Esophagus (tissue), 2 donors: Measurements from ENCODE around the gene AKAP12. TPM values are rescaled to one million over a fixed set of nuclear protein-coding genes. Genes with fewer than 3 reads are reported as not detected.

Source experiments
- H3K27ac ChIP-seq, 2 donors: one replicate each; pipeline ENCODE4 v1.5.1; 2013; ENCODE audit warnings: low read depth in 2 of 2, mild to moderate bottlenecking in 2 of 2, inconsistent platforms in 1 of 2, low read length in 1 of 2, moderate library complexity in 1 of 2
- H3K27me3 ChIP-seq, 2 donors: one replicate each; pipeline ENCODE4 v1.6.1; 2013; ENCODE audit warnings: low read length in 2 of 2, control low read depth in 1 of 2, mild to moderate bottlenecking in 1 of 2; ENCODE audit not compliant: insufficient read depth in 2 of 2, control insufficient read depth in 1 of 2
- H3K36me3 ChIP-seq, 2 donors: one replicate each; pipeline ENCODE4 v1.6.1; 2013; ENCODE audit warnings: low read length in 1 of 2; ENCODE audit not compliant: control insufficient read depth in 2 of 2, insufficient read depth in 2 of 2
- H3K4me1 ChIP-seq, 2 donors: one replicate each; pipeline ENCODE4 v1.6.1; 2013; ENCODE audit warnings: low read length in 1 of 2; ENCODE audit not compliant: control insufficient read depth in 2 of 2, insufficient read depth in 2 of 2
- H3K4me3 ChIP-seq, 2 donors: one replicate each; pipeline ENCODE4 v1.5.1; 2013; ENCODE audit warnings: low read length in 2 of 2, mild to moderate bottlenecking in 2 of 2, low read depth in 1 of 2, moderate library complexity in 1 of 2
- H3K9me3 ChIP-seq, 2 donors: one replicate each; pipeline ENCODE4 v1.6.1; 2013; ENCODE audit warnings: mild to moderate bottlenecking in 2 of 2, low read depth in 1 of 2, low read length in 1 of 2, moderate library complexity in 1 of 2; ENCODE audit not compliant: control insufficient read depth in 2 of 2, insufficient read depth in 1 of 2
- WGBS, 2 donors: extraction: QIAGEN DNeasy Blood & Tissue Kit; methylation state at CpG; one replicate each; pipeline ENCODE4 v1.1.7; 2013; 5-methylcytosine and 5-hydroxymethylcytosine counted together
- polyA plus RNA-seq, 2 donors: library from polyadenylated mRNA; stranded (reverse); fragments of 200-250 nt; gene quantifications; one replicate each; pipeline ENCODE4 v1.2.3, GENCODE V29; 2013
- donor health status: healthy with polysubstance abuse.
- donor health status: Bipolar disorder and iron deficiency.

AKAP12 gene
- polyA plus RNA-seq, 2 donors, result 1.3 to 3.9 TPM

DNA sequence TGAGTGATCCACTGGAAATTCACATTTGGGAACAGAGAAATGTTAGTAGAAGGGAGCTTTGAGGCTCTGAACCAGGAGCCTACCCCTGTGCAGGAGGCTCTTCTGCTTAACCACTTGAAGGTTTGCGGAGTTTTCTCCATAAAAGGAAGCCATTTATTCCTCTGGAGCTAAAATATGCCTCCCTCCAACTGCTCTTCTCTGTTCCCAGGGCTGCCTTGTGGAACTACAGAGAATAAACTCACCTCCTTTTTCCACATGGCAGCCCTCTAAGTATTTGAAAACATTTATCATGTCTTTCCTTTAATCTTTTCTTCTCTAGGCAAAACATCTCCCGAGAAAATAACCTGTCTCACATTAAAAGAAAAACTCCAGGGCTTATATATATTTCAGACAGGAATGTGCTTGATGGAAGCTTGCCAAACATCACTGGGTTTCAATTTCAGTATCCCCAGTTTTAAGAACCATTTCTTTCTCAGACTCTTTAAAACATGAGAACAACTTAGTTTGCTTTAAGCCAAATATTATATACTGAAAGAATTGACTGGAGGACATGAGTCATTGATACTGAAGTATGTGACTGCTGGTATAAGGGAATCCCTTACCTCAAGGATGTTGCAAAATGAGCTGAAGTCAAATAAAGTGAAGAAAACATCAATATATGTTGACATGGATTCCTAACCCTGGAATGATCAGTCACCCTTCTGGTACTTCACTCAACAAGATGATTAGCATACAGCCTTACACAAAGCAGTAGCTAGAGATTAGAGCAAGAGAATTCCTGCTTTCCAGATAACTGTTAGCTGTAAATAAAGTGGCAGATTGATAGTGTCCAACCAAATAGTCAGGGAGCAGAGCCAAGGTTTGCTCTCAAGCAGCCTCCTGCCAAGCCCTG is 77.6 kb downstream of the AKAP12 start:
- no peaks in the 10 kb centered on the region for H3K27me3 ChIP-seq
- H3K27ac ChIP-seq, result no peak overlapping the region
- no peaks in the 10 kb centered on the region for H3K4me1 ChIP-seq
- no peak overlapping the region for H3K4me3 ChIP-seq
- WGBS, 2 donors, result 56 to 63% methylated on average over 2 of the region's 2 CpGs
- H3K9me3 ChIP-seq, result no peaks in the 10 kb centered on the region
- H3K36me3 ChIP-seq, result no peaks in the 10 kb centered on the region

DNA sequence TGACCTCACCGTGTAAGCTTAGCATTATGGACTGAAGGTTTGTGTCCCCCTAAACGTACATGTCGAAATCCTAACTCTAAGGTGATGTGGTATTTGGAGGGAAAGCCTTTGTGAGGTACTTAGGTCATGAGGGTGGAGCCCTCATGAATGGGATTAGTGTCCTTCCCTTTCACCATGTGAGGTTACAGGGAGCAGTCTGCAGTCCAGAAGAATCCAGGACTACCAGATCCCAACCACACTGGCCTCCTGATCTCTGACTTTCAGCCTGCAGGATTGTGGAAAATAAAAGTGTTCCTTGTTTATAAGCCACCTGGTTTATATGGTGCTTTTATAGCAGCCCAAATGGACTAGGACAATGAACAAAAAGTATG is 78.2 kb downstream of the AKAP12 start:
- WGBS, 2 donors, result 69 to 73% methylated on average over 3 of the region's 3 CpGs
- Histone ChIP-seq H3K27me3 (no peaks in the 10 kb centered on the region), H3K4me1 (no peaks in the 10 kb centered on the region), H3K4me3 (no peak overlapping the region), H3K9me3 (no peaks in the 10 kb centered on the region), H3K27ac (no peak overlapping the region), H3K36me3 (no peaks in the 10 kb centered on the region)

DNA sequence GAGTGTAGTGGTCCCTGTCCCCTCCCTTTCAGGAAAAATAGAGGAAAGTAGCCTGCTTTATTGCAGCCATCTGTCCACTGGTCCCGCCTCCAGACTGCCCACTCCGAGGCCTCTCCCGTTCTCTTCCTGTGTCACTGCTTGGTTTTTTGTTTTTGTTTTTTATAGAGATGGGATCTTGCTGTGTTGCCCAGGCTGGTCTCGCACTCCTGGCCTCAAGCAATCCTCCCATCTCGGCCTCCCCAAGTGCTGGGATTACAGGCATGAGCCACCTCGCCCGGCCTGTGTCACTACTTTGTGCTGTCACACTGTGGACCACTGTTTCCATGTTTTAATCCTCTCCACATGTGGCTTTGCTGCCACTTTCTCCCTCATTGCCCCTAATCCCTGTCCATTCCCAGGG is 80.4 kb downstream of the AKAP12 start:
- Histone ChIP-seq H3K4me1 (peaks cover 0 to 2% of the 10 kb centered on the region in 2 donors), H3K27ac (no peak overlapping the region), H3K36me3 (no peaks in the 10 kb centered on the region), H3K9me3 (no peaks in the 10 kb centered on the region), H3K27me3 (no peaks in the 10 kb centered on the region), H3K4me3 (no peak overlapping the region)
- WGBS, 2 donors, result 91 to 97% methylated on average over 7 of the region's 7 CpGs

DNA sequence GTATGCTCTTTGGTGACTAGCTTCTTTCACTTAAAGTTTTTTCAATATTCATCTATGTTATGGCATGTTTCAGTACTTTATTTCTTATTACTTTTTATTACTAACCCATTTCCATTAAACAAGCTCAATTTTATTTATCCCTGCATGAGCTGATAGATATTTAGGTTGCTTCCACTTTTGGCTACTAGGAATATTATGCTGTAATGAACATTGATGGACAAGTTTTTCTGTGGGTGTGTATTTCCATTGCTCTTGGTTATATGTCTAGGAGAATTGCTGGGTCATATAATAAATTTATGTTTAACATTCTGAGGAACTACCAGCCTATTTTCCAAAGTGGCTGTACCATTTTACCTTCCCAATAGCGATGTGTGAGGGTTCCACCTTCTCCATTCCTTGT is 81.7 kb downstream of the AKAP12 start:
- Histone ChIP-seq H3K4me3 (no peak overlapping the region), H3K9me3 (no peaks in the 10 kb centered on the region), H3K27me3 (peaks cover 0 to 4% of the 10 kb centered on the region in 2 donors), H3K4me1 (peaks cover 2 to 4% of the 10 kb centered on the region in 2 donors), H3K27ac (no peak overlapping the region), H3K36me3 (no peaks in the 10 kb centered on the region)
- WGBS, 2 donors, result 93% methylated on average over 1 of the region's 1 CpG

DNA sequence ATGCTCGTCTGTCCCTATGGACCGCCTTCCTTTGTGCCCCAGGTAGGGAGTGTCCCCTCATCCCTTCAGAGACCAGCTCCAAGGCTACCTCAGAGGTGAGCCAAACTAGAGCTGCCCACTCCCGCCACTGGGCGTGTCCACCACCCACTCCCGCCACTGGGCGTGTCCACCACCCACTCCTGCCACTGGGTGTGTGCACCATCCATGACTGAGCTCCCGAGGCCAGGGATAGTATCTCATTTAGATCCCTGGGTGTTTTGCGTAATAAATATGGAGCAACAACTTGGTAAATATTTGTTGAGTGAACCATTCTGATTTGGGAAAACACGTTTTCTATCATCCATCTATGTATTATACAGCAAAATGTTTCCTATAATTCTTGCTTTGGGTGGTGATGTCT is 82.8 kb downstream of the AKAP12 start:
- H3K27ac ChIP-seq, result no peak overlapping the region
- WGBS, 2 donors, result 75 to 76% methylated on average over 9 of the region's 9 CpGs
- no peak overlapping the region for H3K4me3 ChIP-seq
- H3K4me1 ChIP-seq, result peaks cover 2 to 4% of the 10 kb centered on the region in 2 donors
- H3K27me3 ChIP-seq, result peaks cover 0 to 4% of the 10 kb centered on the region in 2 donors
- H3K9me3 ChIP-seq, result no peaks in the 10 kb centered on the region
- H3K36me3 ChIP-seq, result no peaks in the 10 kb centered on the region

DNA sequence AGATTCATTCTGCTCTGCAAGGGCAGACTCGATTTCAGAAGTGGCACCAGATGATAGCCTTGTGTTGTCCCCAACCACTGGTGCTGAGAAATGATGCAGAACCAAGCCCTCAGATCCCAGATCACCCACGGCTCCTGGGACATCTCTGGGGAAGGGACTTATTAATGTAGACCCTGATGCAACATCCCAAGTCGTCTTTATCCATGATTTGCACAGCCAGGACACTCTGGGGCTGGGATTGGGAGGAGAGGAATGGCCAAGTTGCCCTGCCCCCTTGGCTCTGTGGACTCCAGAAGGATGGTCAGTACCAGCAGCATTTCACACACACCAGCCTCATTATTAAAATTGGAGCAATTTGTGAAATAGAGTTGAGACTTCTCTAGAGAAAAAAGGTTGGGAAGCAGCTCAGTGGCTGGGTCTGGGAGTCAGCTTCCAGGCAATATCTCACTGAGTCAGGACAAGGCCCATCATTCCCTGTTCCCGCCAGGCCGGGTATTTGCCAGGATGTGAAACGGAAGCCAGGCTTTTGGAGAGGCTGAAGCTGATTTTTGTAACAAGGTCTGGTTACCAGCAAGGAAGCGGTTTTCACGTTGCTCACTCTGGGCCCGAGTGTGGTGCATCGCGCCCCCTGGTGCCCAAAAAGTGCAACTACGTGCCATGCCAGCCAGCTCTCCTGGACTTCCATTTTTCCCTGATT is 84.2 kb downstream of the AKAP12 start:
- H3K36me3 ChIP-seq, result no peaks in the 10 kb centered on the region
- H3K27ac ChIP-seq, result peak overlapping the region in 1 of 2 donors; percentile 22
- peaks cover 0 to 4% of the 10 kb centered on the region in 2 donors for H3K27me3 ChIP-seq
- H3K4me1 ChIP-seq, result peaks cover 2 to 4% of the 10 kb centered on the region in 2 donors
- H3K9me3 ChIP-seq, result no peaks in the 10 kb centered on the region
- no peak overlapping the region for H3K4me3 ChIP-seq
- WGBS, 2 donors, result 17 to 21% methylated on average over 12 of the region's 12 CpGs

DNA sequence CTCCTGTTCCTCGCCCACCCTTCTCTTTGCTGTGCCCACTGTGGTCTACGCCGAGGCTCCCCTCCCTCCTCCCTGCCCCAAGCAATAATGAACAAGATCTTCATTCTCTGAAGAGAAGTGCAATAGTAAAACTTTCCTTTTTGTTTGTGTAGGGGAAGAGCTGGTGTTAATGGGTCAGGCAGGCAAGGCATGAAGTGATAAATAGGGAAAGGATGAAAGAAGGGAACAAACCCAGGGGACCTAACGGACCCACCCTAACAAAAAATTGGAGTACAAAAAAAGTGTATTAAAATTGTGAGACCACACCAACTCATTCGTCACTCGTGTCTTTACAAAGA is 84.7 kb downstream of the AKAP12 start:
- Histone ChIP-seq H3K4me1 (peaks cover 2 to 4% of the 10 kb centered on the region in 2 donors), H3K27me3 (peaks cover 0 to 4% of the 10 kb centered on the region in 2 donors), H3K27ac (no peak overlapping the region), H3K4me3 (no peak overlapping the region), H3K9me3 (no peaks in the 10 kb centered on the region), H3K36me3 (no peaks in the 10 kb centered on the region)
- 28% methylated on average over 6 of the region's 6 CpGs for WGBS, 2 donors

DNA sequence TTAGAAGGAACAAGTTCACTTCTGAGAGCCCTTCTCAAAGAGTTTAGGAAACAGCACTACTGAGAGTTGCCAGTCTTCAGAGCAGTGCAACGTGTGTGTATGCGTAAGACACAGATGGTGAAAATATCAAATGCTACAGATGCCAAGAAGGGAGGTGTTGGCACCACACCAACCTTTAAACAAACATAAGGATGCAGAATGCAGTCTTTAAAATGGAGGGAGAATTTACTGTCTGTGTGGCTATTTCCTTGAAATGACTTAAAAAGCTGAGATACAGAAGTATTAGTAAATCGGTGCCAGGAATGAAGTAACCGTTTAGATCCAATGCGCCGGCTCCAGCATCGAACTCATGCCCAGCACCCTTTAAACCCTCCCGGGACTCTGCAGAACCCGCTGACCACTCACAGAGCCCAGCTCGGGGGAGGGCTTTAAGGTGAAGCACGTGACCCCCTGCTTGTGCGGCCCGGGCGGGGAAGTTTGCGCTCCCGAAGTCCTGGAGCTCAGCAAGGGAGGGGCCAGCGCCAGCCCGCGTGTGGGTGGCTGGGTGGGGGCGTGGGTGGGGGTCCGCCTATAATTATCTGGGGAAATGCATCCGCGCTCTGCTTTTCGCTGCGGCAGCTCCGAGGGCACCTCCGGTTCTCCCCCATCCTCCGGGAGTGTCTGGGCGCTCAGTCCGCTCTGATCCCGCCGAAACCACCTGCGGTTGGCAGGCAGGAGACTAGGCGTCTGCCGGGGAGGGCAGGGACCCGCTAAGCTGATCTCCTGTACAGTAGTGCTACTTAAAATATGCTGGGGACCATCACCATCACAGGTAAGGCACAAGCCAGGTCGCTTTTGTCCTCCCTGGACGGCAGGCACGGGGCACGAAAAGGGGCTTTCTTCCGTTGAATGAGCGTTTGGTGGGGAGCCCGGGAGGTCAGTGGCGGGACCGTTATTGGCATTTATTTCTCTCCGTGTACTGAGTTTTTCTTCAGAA is 85.6 kb downstream of the AKAP12 start:
- Histone ChIP-seq H3K27me3 (peaks cover 0 to 4% of the 10 kb centered on the region in 2 donors), H3K4me1 (peaks cover 2 to 4% of the 10 kb centered on the region in 2 donors), H3K4me3 (peak overlapping the region; percentile 26 to 55), H3K9me3 (no peaks in the 10 kb centered on the region), H3K27ac (peak overlapping the region; percentile 67 to 68), H3K36me3 (no peaks in the 10 kb centered on the region)
- WGBS, 2 donors, result 2% methylated on average over 46 of the region's 46 CpGs
